ENCODE results near the gene BRINP3.

The BRINP3 gene

DNA sequence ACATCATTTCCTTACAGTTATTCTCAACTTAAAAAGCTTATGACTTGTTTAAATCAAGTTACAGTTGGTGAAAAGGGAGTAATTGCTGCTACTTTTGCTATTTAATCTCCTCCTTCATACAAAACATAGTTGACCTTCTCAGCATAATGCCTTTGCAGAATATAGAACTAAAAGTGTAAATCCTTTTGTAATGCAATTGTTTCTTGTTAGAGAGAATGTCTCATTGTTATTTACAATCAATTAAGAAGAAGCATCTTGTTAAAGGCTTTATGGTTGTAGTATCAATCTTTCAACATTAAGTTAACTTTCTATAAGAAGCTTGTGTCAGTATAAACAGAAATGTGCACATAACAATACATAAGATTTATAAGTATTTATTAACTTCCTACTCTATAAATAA, 360.7 kb downstream of the BRINP3 start:
- H3K9me3 ChIP-seq (ENCODE audit: control insufficient read depth in 1 of 2, low read length in 2 of 2), result no peaks in the 10 kb centered on the region
- H3K4me3 ChIP-seq (ENCODE audit: low read depth in 1 of 2, low read length in 2 of 2), result no peak overlapping the region
- no peaks in the 10 kb centered on the region for H3K27me3 ChIP-seq (ENCODE audit: low read depth, low read length)
- H3K27ac ChIP-seq (ENCODE audit: low read length), result no peak overlapping the region
- H3K4me1 ChIP-seq (ENCODE audit: control insufficient read depth in 1 of 2, insufficient read depth in 2 of 2, low read length in 2 of 2), result no peaks in the 10 kb centered on the region
- H3K36me3 ChIP-seq (ENCODE audit: control insufficient read depth in 1 of 2, insufficient read depth in 2 of 2, low read length in 2 of 2), result no peaks in the 10 kb centered on the region

DNA sequence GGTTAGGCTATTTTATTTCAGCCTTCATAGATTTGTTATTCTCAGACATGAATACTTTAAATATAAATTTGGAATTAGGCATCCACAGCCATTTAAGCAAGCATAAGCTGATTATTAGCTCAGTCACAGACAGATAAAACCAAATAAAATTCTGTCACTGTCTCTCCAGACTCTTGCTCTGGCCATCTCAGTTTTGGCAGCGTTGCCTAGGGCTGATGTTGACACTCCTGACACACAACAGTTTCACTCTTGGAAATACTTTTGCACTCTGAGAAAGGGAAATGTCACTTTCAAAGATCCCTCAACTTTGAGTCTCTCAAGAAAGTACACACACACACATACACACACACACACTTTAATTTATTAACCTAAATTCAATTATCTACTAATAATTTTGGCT, 372.7 kb downstream of the BRINP3 start:
- H3K4me3 ChIP-seq (ENCODE audit: low read depth in 1 of 2, low read length in 2 of 2), result no peak overlapping the region
- H3K36me3 ChIP-seq (ENCODE audit: control insufficient read depth in 1 of 2, insufficient read depth in 2 of 2, low read length in 2 of 2), result no peaks in the 10 kb centered on the region
- no peaks in the 10 kb centered on the region for H3K27me3 ChIP-seq (ENCODE audit: low read depth, low read length)
- no peaks in the 10 kb centered on the region for H3K9me3 ChIP-seq (ENCODE audit: control insufficient read depth in 1 of 2, low read length in 2 of 2)
- H3K4me1 ChIP-seq (ENCODE audit: control insufficient read depth in 1 of 2, insufficient read depth in 2 of 2, low read length in 2 of 2), result no peaks in the 10 kb centered on the region
- H3K27ac ChIP-seq (ENCODE audit: low read length), result no peak overlapping the region

DNA sequence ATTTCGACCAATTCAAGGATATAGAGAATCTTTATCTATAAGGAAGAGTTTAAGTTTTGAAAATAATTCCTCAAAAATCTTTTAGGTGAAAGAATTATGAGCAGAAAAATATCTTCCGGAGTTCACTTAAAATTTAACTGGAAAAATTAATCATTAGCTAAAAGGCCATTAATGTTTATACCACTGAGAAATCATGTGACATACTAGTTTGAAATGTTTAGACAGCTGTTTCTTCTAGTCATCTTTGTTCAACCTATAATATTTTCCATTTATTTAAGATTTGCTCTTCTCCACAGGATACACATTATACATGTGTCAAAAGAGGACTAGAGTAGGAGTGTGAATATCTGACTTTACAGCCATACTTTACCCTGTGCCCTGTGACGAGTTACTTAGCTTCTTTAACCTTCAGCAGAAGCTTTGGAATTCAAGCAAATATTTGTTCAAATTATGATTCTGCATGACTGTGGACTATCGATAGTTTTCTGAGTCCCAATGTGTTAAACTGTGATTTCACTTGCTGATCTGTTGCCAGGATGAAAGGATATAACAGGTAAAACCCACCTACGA, 374.8 kb downstream of the BRINP3 start:
- H3K36me3 ChIP-seq (ENCODE audit: control insufficient read depth in 1 of 2, insufficient read depth in 2 of 2, low read length in 2 of 2), result no peaks in the 10 kb centered on the region
- H3K9me3 ChIP-seq (ENCODE audit: control insufficient read depth in 1 of 2, low read length in 2 of 2), result peaks cover 0 to 4% of the 10 kb centered on the region in 2 donors
- no peak overlapping the region for H3K4me3 ChIP-seq (ENCODE audit: low read depth in 1 of 2, low read length in 2 of 2)
- no peaks in the 10 kb centered on the region for H3K27me3 ChIP-seq (ENCODE audit: low read depth, low read length)
- no peak overlapping the region for H3K27ac ChIP-seq (ENCODE audit: low read length)
- no peaks in the 10 kb centered on the region for H3K4me1 ChIP-seq (ENCODE audit: control insufficient read depth in 1 of 2, insufficient read depth in 2 of 2, low read length in 2 of 2)

DNA sequence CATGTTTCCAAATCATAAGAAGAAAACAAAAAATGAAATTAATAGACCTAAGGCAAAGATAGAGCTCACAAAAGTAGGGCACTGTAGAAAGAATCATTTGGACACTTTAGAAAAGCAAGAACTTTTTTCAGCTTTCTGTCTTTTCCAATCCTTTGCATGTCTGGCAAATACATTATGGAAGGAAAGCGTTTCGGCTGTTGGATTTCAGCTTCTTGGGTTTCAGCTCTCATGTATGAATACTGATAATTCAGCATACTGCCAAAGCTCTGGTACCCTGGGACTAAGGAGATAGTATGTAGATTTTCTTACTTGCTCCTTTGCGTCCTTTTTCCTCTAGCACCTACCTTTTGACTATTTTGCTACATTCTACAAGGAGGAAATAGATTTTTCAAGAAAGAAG, 375.9 kb downstream of the BRINP3 start:
- H3K27me3 ChIP-seq (ENCODE audit: low read depth, low read length), result no peaks in the 10 kb centered on the region
- no peak overlapping the region for H3K27ac ChIP-seq (ENCODE audit: low read length)
- H3K4me3 ChIP-seq (ENCODE audit: low read depth in 1 of 2, low read length in 2 of 2), result no peak overlapping the region

DNA sequence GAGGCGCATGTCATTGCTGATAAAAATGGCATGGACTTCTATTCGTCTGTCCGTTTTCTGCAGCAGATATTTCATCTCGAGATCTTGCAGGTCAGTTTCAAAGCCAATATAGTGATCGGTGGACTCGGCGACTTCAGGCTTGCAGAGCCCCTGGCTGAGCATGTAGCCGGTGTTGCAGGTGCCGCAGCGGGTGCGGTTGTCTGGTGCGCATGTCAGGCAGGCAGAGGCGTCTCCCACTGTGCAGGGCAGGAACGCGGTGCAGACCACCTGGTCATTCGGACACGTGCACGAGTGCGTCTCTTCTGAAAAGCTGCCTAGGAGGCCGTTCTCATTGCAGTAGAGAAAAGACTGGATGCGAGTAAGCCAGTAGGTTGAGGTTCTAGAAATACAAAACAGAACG, 378.9 kb downstream of the BRINP3 start:
- no peaks in the 10 kb centered on the region for H3K36me3 ChIP-seq (ENCODE audit: control insufficient read depth in 1 of 2, insufficient read depth in 2 of 2, low read length in 2 of 2)
- H3K4me1 ChIP-seq (ENCODE audit: control insufficient read depth in 1 of 2, insufficient read depth in 2 of 2, low read length in 2 of 2), result no peaks in the 10 kb centered on the region
- H3K4me3 ChIP-seq (ENCODE audit: low read depth in 1 of 2, low read length in 2 of 2), result no peak overlapping the region
- H3K9me3 ChIP-seq (ENCODE audit: control insufficient read depth in 1 of 2, low read length in 2 of 2), result peaks cover 0 to 4% of the 10 kb centered on the region in 2 donors
- no peak overlapping the region for H3K27ac ChIP-seq (ENCODE audit: low read length)
- H3K27me3 ChIP-seq (ENCODE audit: low read depth, low read length), result no peaks in the 10 kb centered on the region

More for the DNA sequence above, 375.9 kb downstream of the BRINP3 start:
- peaks cover 0 to 4% of the 10 kb centered on the region in 2 donors for H3K9me3 ChIP-seq (ENCODE audit: control insufficient read depth in 1 of 2, low read length in 2 of 2)
- H3K4me1 ChIP-seq (ENCODE audit: control insufficient read depth in 1 of 2, insufficient read depth in 2 of 2, low read length in 2 of 2), result no peaks in the 10 kb centered on the region
- H3K36me3 ChIP-seq (ENCODE audit: control insufficient read depth in 1 of 2, insufficient read depth in 2 of 2, low read length in 2 of 2), result no peaks in the 10 kb centered on the region

DNA sequence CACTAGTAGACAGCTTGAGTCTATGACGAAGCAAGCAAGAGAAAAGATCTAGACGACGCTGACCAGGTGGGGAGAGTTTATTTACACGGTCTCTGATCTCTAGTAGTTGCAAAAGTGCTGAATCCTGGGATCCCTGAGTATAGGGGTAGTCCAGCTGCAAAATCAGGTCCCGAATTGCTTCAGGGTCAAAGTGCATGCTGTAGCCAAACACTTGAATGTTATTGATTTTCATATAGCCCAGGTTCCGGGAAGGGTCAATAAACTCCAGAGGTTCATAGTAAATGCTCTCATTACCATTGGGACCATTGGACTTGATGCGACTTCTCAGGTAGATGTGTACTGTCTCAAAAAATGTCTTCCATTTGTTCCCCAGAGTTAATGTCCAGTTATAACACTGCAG, 379.6 kb downstream of the BRINP3 start:
- no peaks in the 10 kb centered on the region for H3K4me1 ChIP-seq (ENCODE audit: control insufficient read depth in 1 of 2, insufficient read depth in 2 of 2, low read length in 2 of 2)
- H3K36me3 ChIP-seq (ENCODE audit: control insufficient read depth in 1 of 2, insufficient read depth in 2 of 2, low read length in 2 of 2), result no peaks in the 10 kb centered on the region
- H3K27ac ChIP-seq (ENCODE audit: low read length), result no peak overlapping the region
- peaks cover 0 to 4% of the 10 kb centered on the region in 2 donors for H3K9me3 ChIP-seq (ENCODE audit: control insufficient read depth in 1 of 2, low read length in 2 of 2)
- H3K4me3 ChIP-seq (ENCODE audit: low read depth in 1 of 2, low read length in 2 of 2), result no peak overlapping the region
- H3K27me3 ChIP-seq (ENCODE audit: low read depth, low read length), result no peaks in the 10 kb centered on the region

DNA sequence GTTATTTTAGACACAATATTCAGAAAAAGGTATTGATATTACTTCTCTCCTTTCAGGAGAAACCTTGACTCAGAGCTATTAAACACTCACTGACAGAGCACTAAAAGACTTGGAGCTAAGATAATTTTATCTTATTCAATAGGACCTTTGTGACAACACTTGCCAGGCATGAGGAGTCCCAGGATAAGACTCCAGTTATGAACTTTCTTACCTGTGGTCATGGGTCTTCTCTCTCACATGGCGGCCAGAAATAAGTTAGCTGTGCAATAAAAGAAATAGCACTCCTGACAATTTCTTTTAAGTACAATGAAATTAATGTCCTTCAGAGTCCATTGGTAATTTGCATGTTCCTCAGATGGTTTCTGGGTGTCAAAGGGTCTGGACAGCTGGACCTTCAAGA, 382.1 kb downstream of the BRINP3 start:
- Histone ChIP-seq H3K36me3 (ENCODE audit: control insufficient read depth in 1 of 2, insufficient read depth in 2 of 2, low read length in 2 of 2) (no peaks in the 10 kb centered on the region), H3K27ac (ENCODE audit: low read length) (no peak overlapping the region), H3K4me3 (ENCODE audit: low read depth in 1 of 2, low read length in 2 of 2) (no peak overlapping the region), H3K4me1 (ENCODE audit: control insufficient read depth in 1 of 2, insufficient read depth in 2 of 2, low read length in 2 of 2) (no peaks in the 10 kb centered on the region), H3K27me3 (ENCODE audit: low read depth, low read length) (no peaks in the 10 kb centered on the region), H3K9me3 (ENCODE audit: control insufficient read depth in 1 of 2, low read length in 2 of 2) (peaks cover 0 to 4% of the 10 kb centered on the region in 2 donors)

DNA sequence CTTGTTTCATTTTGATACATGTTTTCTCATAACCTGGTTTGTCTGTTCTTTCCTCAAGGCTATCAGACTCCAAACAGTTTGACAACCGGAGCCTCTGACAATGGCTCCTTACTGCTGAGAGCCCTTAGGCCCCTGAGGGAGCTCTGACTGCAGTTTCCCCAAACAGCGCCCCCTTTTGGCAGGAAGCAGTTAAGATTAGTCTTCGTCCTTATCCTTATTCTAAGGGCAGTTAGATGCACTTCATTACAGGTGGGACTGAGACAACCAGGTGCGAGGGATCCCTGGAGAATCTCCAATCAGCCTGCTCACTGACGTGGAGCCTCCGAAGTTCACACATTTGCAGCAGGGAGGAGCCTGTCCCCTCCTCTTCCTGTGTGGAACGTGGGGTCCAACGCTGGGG, 393.1 kb downstream of the BRINP3 start:
- Histone ChIP-seq H3K36me3 (ENCODE audit: control insufficient read depth in 1 of 2, insufficient read depth in 2 of 2, low read length in 2 of 2) (no peaks in the 10 kb centered on the region), H3K4me3 (ENCODE audit: low read depth in 1 of 2, low read length in 2 of 2) (no peak overlapping the region)

DNA sequence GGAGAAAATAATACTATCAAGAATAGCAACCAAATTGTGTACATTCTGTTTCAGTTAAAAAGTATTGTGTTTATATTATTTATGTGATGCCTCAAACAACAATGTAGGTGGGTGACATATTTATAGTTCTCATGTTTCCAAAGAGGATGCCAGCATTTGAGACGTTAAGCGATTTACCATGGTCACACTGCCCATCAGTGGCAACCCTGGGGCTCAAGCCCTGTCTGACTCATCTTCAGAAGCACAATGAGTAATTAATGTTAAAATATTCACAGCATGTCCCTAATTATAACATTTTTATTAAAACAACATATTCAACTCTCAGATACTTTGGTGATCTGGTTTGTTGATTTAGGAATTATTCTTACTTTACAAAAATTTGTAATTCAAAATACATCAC, 409.4 kb downstream of the BRINP3 start:
- H3K9me3 ChIP-seq (ENCODE audit: control insufficient read depth in 1 of 2, low read length in 2 of 2), result no peaks in the 10 kb centered on the region

More for the DNA sequence above, 393.1 kb downstream of the BRINP3 start:
- no peak overlapping the region for H3K27ac ChIP-seq (ENCODE audit: low read length)
- H3K27me3 ChIP-seq (ENCODE audit: low read depth, low read length), result no peaks in the 10 kb centered on the region
- H3K4me1 ChIP-seq (ENCODE audit: control insufficient read depth in 1 of 2, insufficient read depth in 2 of 2, low read length in 2 of 2), result no peaks in the 10 kb centered on the region
- H3K9me3 ChIP-seq (ENCODE audit: control insufficient read depth in 1 of 2, low read length in 2 of 2), result no peaks in the 10 kb centered on the region

DNA sequence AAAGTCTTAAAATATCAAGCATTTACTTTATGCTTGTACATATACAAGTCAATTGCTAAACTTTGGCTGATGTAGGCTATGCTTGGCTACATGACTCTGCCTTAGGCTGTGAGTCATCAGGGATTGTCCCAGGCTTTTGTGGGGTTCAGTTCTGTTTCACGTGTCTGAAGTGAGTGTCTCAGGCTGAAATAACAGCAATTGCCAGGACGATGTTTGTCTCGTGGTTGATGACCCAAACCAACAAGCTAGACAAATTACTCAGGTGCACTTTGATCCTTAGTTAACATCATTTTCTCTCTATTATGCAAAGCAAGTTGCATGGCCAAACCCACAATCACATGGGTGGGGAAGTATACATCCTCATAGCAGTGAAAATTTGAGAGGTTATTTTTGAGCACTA, 410.1 kb downstream of the BRINP3 start:
- Histone ChIP-seq H3K9me3 (ENCODE audit: control insufficient read depth in 1 of 2, low read length in 2 of 2) (no peaks in the 10 kb centered on the region), H3K27me3 (ENCODE audit: low read depth, low read length) (no peaks in the 10 kb centered on the region), H3K36me3 (ENCODE audit: control insufficient read depth in 1 of 2, insufficient read depth in 2 of 2, low read length in 2 of 2) (no peaks in the 10 kb centered on the region), H3K4me3 (ENCODE audit: low read depth in 1 of 2, low read length in 2 of 2) (no peak overlapping the region), H3K4me1 (ENCODE audit: control insufficient read depth in 1 of 2, insufficient read depth in 2 of 2, low read length in 2 of 2) (no peaks in the 10 kb centered on the region), H3K27ac (ENCODE audit: low read length) (no peak overlapping the region)

More for the DNA sequence above, 409.4 kb downstream of the BRINP3 start:
- Histone ChIP-seq H3K27ac (ENCODE audit: low read length) (no peak overlapping the region), H3K4me3 (ENCODE audit: low read depth in 1 of 2, low read length in 2 of 2) (no peak overlapping the region), H3K27me3 (ENCODE audit: low read depth, low read length) (no peaks in the 10 kb centered on the region), H3K36me3 (ENCODE audit: control insufficient read depth in 1 of 2, insufficient read depth in 2 of 2, low read length in 2 of 2) (no peaks in the 10 kb centered on the region), H3K4me1 (ENCODE audit: control insufficient read depth in 1 of 2, insufficient read depth in 2 of 2, low read length in 2 of 2) (no peaks in the 10 kb centered on the region)

DNA sequence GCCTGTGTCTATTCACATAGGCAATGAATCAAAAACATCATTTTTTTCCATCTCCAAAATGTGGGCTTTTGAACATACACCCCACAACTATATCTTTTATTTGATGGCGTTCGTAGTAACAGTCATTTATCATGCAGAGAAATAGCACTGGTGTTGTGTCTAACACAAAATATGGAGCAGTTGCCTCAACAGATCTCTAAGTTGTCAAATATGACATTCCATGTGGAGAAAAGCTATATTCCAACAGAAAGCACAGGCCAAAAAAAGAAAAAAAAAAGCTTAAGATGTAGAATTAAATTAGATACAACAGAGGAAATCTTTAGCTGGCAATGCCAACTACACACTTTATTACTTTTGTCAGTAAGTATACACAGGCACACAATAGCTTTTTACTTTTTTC, 411.7 kb downstream of the BRINP3 start:
- Histone ChIP-seq H3K36me3 (ENCODE audit: control insufficient read depth in 1 of 2, insufficient read depth in 2 of 2, low read length in 2 of 2) (no peaks in the 10 kb centered on the region), H3K27ac (ENCODE audit: low read length) (no peak overlapping the region), H3K9me3 (ENCODE audit: control insufficient read depth in 1 of 2, low read length in 2 of 2) (no peaks in the 10 kb centered on the region), H3K4me1 (ENCODE audit: control insufficient read depth in 1 of 2, insufficient read depth in 2 of 2, low read length in 2 of 2) (no peaks in the 10 kb centered on the region), H3K4me3 (ENCODE audit: low read depth in 1 of 2, low read length in 2 of 2) (no peak overlapping the region), H3K27me3 (ENCODE audit: low read depth, low read length) (no peaks in the 10 kb centered on the region)

DNA sequence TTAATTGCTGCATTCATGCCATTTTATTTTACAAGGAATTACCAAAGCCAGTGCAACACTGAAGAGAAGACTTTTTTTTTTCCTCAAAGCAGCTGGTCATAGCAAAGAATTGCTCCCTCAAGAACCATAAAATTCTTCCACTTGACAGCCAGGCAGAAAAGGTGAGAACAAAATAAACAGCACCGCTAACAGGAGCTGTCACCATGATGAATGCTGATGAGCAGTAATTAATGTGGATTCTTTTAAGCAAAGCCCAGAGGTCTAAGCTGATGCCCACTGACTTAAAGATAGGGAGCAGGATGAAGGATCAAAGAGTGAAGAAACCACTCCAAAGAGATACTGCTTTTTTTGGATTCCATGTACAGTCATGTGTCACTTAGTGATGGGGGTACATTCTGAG, 428.4 kb downstream of the BRINP3 start:
- Histone ChIP-seq H3K27me3 (ENCODE audit: low read depth, low read length) (no peaks in the 10 kb centered on the region), H3K9me3 (ENCODE audit: control insufficient read depth in 1 of 2, low read length in 2 of 2) (no peaks in the 10 kb centered on the region), H3K4me3 (ENCODE audit: low read depth in 1 of 2, low read length in 2 of 2) (no peak overlapping the region), H3K4me1 (ENCODE audit: control insufficient read depth in 1 of 2, insufficient read depth in 2 of 2, low read length in 2 of 2) (no peaks in the 10 kb centered on the region), H3K36me3 (ENCODE audit: control insufficient read depth in 1 of 2, insufficient read depth in 2 of 2, low read length in 2 of 2) (no peaks in the 10 kb centered on the region), H3K27ac (ENCODE audit: low read length) (no peak overlapping the region)

Measured in muscle layer of duodenum (tissue), 2 donors.